H1 (cell line): Measurements from ENCODE around the gene C2orf72. TPM values are rescaled to one million over a fixed set of nuclear protein-coding genes. Genes with fewer than 3 reads are reported as not detected.

Source experiments
- CTCF ChIA-PET: fragments of 300-600 bp; sonication (Branson Sonifier 250); formaldehyde crosslinking; loops from one replicate; lab custom pipeline; 2021; ENCODE audit not compliant: partially characterized antibody; lab: Charles Lee
- POLR2A ChIA-PET: fragments of 300-600 bp; sonication (Branson Sonifier 250); formaldehyde crosslinking; loops from one replicate; lab custom pipeline; 2021; ENCODE audit warnings: inconsistent platforms; ENCODE audit not compliant: partially characterized antibody; lab: Charles Lee
- DNase-seq, 2 experiments: peaks; one replicate each; pipeline versions ENCODE4 v3.0.0 to v3.0.0-alpha.2; 2010 to 2022; ENCODE audit warnings: low spot score in 2 of 2, low read depth in 1 of 2, mixed read lengths in 1 of 2
- FAIRE-seq: peaks from 2 replicates; lab custom pipeline; 2011; peaks lifted over from hg19 to GRCh38; lab: Jason Lieb, UNC
- H2AFZ ChIP-seq: 2 replicates; pipeline ENCODE4 v1.8.1; 2012; ENCODE audit warnings: low read length, inconsistent platforms
- H2AK5ac ChIP-seq: 2 replicates; pipeline ENCODE4 v1.6.1; 2013; ENCODE audit warnings: low read depth, low read length
- H2BK120ac ChIP-seq: replicated peaks from 2 replicates; pipeline ENCODE3; 2013; ENCODE audit warnings: low read depth, low read length, inconsistent platforms
- H2BK12ac ChIP-seq: 2 replicates; pipeline ENCODE4 v1.6.1; 2013; ENCODE audit warnings: low read depth, low read length
- H2BK15ac ChIP-seq: 2 replicates; pipeline ENCODE4 v1.6.1; 2013; ENCODE audit warnings: low read length
- H2BK20ac ChIP-seq: 2 replicates; pipeline ENCODE4 v1.6.1; 2013; ENCODE audit warnings: low read length
- H2BK5ac ChIP-seq: 2 replicates; pipeline ENCODE4 v1.6.1; 2013; ENCODE audit warnings: low read depth, low read length
- H3K14ac ChIP-seq: 2 replicates; pipeline ENCODE4 v1.6.1; 2013; ENCODE audit warnings: inconsistent platforms; ENCODE audit not compliant: insufficient read length
- H3K18ac ChIP-seq: 2 replicates; pipeline ENCODE4 v1.6.1; 2013; ENCODE audit warnings: low read length; ENCODE audit errors: extremely low read depth
- H3K23ac ChIP-seq: 2 replicates; pipeline ENCODE4 v1.6.1; 2013; ENCODE audit warnings: inconsistent platforms; ENCODE audit not compliant: insufficient read length
- H3K23me2 ChIP-seq: 2 replicates; pipeline ENCODE4 v1.6.1; 2013; ENCODE audit warnings: low read depth, low read length
- H3K27ac ChIP-seq: 2 replicates; pipeline ENCODE4 v1.6.1; 2011; ENCODE audit warnings: low read depth, low read length, inconsistent platforms
- H3K27me3 ChIP-seq, 4 experiments: replicated peaks in 1 of 4; 1 replicate in 1 of 4; 2 replicates in 3 of 4; pipeline versions ENCODE4 v1.6.1 to v1.8.1; 2011 to 2013; ENCODE audit warnings: low read length in 3 of 4, mild to moderate bottlenecking in 3 of 4, inconsistent platforms in 2 of 4, mixed read lengths in 2 of 4, moderate library complexity in 1 of 4; ENCODE audit not compliant: control insufficient read depth in 3 of 4, insufficient read depth in 3 of 4; ENCODE audit errors: extremely low read depth in 1 of 4
- H3K36me3 ChIP-seq, 4 experiments: 2 replicates each; pipeline versions ENCODE4 v1.6.1 to v1.8.1; 2011 to 2013; ENCODE audit warnings: mild to moderate bottlenecking in 4 of 4, low read length in 3 of 4, moderate library complexity in 2 of 4, control low read depth in 1 of 4, inconsistent platforms in 1 of 4; ENCODE audit not compliant: insufficient read depth in 4 of 4, control insufficient read depth in 2 of 4
- H3K4ac ChIP-seq: replicated peaks from 2 replicates; pipeline ENCODE3; 2013; ENCODE audit warnings: low read length, low read depth, mixed read lengths, inconsistent platforms; ENCODE audit not compliant: insufficient read length
- H3K4me1 ChIP-seq, 4 experiments: replicated peaks in 1 of 4; 1 replicate in 1 of 4; 2 replicates in 3 of 4; pipeline versions ENCODE4 v1.6.1 to v1.8.1; 2011 to 2013; ENCODE audit warnings: low read length in 3 of 4, inconsistent platforms in 2 of 4, mixed read lengths in 1 of 4; ENCODE audit not compliant: insufficient read depth in 4 of 4, control insufficient read depth in 3 of 4
- H3K4me2 ChIP-seq, 2 experiments: 2 replicates each; pipeline versions ENCODE4 v1.6.1 to v1.8.1; 2011 to 2013; ENCODE audit warnings: low read depth in 2 of 2, low read length in 2 of 2, control low read depth in 1 of 2, inconsistent platforms in 1 of 2, mild to moderate bottlenecking in 1 of 2; ENCODE audit not compliant: insufficient read depth in 1 of 2
- H3K4me3 ChIP-seq, 4 experiments: fragments of 200-600, 300-600 bp in 1 of 4; sonication (generic), shearing (Covaris generic), sonication (Bioruptor Twin) in 1 of 4; 2 replicates each; pipeline versions ENCODE4 v1.5.1 to v1.8.1; 2011 to 2016; ENCODE audit warnings: low read length in 4 of 4, low read depth in 3 of 4, control low read depth in 2 of 4, inconsistent platforms in 2 of 4, mild to moderate bottlenecking in 2 of 4, mixed read lengths in 1 of 4, moderate library complexity in 1 of 4; ENCODE audit not compliant: insufficient read depth in 2 of 4; ENCODE audit errors: extremely low read depth in 1 of 4
- H3K56ac ChIP-seq: replicated peaks from 2 replicates; pipeline ENCODE3; 2013; ENCODE audit warnings: low read depth, mild to moderate bottlenecking, mixed read lengths, low read length, inconsistent platforms; ENCODE audit not compliant: insufficient read length
- H3K79me1 ChIP-seq: 2 replicates; pipeline ENCODE4 v1.6.1; 2013; ENCODE audit warnings: low read depth, low read length, control low read depth
- H3K79me2 ChIP-seq, 2 experiments: 2 replicates each; pipeline versions ENCODE4 v1.6.1 to v1.8.1; 2012 to 2013; ENCODE audit warnings: low read length in 2 of 2, mild to moderate bottlenecking in 2 of 2, inconsistent platforms in 1 of 2; ENCODE audit not compliant: insufficient read depth in 2 of 2, control insufficient read depth in 1 of 2
- H3K9ac ChIP-seq, 4 experiments: replicated peaks in 1 of 4; 1 replicate in 1 of 4; 2 replicates in 3 of 4; pipeline versions ENCODE4 v1.6.1 to v1.8.1; 2011 to 2013; ENCODE audit warnings: low read depth in 3 of 4, low read length in 3 of 4, control low read depth in 2 of 4, mild to moderate bottlenecking in 2 of 4, moderate library complexity in 2 of 4, inconsistent platforms in 1 of 4; ENCODE audit errors: extremely low read depth in 1 of 4
- H3K9me3 ChIP-seq, 2 experiments: 2 replicates each; pipeline versions ENCODE4 v1.6.1 to v1.8.1; 2012 to 2013; ENCODE audit warnings: mild to moderate bottlenecking in 2 of 2, moderate library complexity in 2 of 2, control low read depth in 1 of 2, inconsistent platforms in 1 of 2, low read depth in 1 of 2, low read length in 1 of 2, mixed read lengths in 1 of 2; ENCODE audit not compliant: insufficient read depth in 2 of 2
- H4K20me1 ChIP-seq, 2 experiments: replicated peaks in 1 of 2; 2 replicates each; pipeline versions ENCODE3 to v1.8.1; 2011 to 2013; ENCODE audit warnings: inconsistent platforms in 2 of 2, low read length in 2 of 2, mild to moderate bottlenecking in 1 of 2; ENCODE audit not compliant: insufficient read depth in 2 of 2, control insufficient read depth in 1 of 2
- H4K5ac ChIP-seq: 2 replicates; pipeline ENCODE4 v1.6.1; 2013; ENCODE audit warnings: low read length, low read depth, mixed read lengths, inconsistent platforms; ENCODE audit not compliant: insufficient read length
- H4K8ac ChIP-seq: 2 replicates; pipeline ENCODE4 v1.8.0; 2013; ENCODE audit warnings: mild to moderate bottlenecking, moderate library complexity, low read length, inconsistent platforms; ENCODE audit not compliant: insufficient read depth; ENCODE audit errors: extremely low read depth
- H4K91ac ChIP-seq: replicated peaks from 2 replicates; pipeline ENCODE3; 2013; ENCODE audit warnings: low read length, mixed read lengths, inconsistent platforms; ENCODE audit not compliant: insufficient read length
- POLR2A ChIP-seq, 2 experiments: IDR thresholded peaks; 1 replicate in 1 of 2; 2 replicates in 1 of 2; pipeline ENCODE4 v1.6.1; 2011; ENCODE audit warnings: low read depth in 2 of 2, low read length in 2 of 2, mild to moderate bottlenecking in 2 of 2; ENCODE audit errors: control extremely low read depth in 1 of 2
- RAD21 ChIP-seq, 2 experiments: IDR thresholded peaks in 1 of 2; conservative IDR thresholded peaks in 1 of 2; 2 replicates each; pipeline ENCODE4 v1.6.1; 2011; ENCODE audit warnings: low read depth in 2 of 2, low read length in 2 of 2, improper control_type of control experiment in 1 of 2, inconsistent platforms in 1 of 2, mild to moderate bottlenecking in 1 of 2, moderate library complexity in 1 of 2
- WGBS, 2 experiments: shearing (Covaris generic) in 1 of 2; methylation state at CpG; one replicate each; pipeline versions ENCODE4 v1.1.6 to v1.1.7; 2013 to 2015; ENCODE audit warnings: low lambda C conversion rate in 2 of 2, mixed read lengths in 2 of 2, inconsistent platforms in 1 of 2, low coverage in 1 of 2, missing lambda C conversion rate in 1 of 2; ENCODE audit not compliant: insufficient replicate concordance in 2 of 2, insufficient coverage in 1 of 2, insufficient read length in 1 of 2; ENCODE audit errors: extremely low coverage in 1 of 2, missing lambda C conversion rate in 1 of 2; 5-methylcytosine and 5-hydroxymethylcytosine counted together
- polyA plus RNA-seq, 7 experiments: library from polyadenylated mRNA; depleted of rRNA in 3 of 7; stranded (reverse) in 5 of 7; unstranded in 2 of 7; fragments of >200 nt in 5 of 7; fragments of 200-250 nt in 2 of 7; gene quantifications; 1 replicate in 5 of 7; 2 replicates in 1 of 7; 4 replicates in 1 of 7; pipeline versions ENCODE4 v1.2.1 to v1.2.3, GENCODE V29; 2011 to 2013; ENCODE audit warnings: missing spikeins in 2 of 7, mixed read lengths in 2 of 7
- total RNA-seq: library from RNA; stranded (reverse); fragmentation: NEBNext Ultra II Directional; extraction: Animal tissue kit (Norgen Biotek cat#: 25700); gene quantifications from 2 replicates; pipeline ENCODE4 v1.2.1, GENCODE V29; 2021
- TF ChIP-seq, protein P1 (sequence below): IDR thresholded peaks from 2 replicates; pipeline ENCODE4 v1.6.1; 2012; ENCODE audit warnings: low read length, inconsistent platforms

The C2orf72 gene
- total and polyA plus RNA-seq, 2 of the 8 experiments (the other 6 are each of a cell fraction or from before 2014, with no cell fraction given): 1.1 to 1.7 TPM

DNA sequence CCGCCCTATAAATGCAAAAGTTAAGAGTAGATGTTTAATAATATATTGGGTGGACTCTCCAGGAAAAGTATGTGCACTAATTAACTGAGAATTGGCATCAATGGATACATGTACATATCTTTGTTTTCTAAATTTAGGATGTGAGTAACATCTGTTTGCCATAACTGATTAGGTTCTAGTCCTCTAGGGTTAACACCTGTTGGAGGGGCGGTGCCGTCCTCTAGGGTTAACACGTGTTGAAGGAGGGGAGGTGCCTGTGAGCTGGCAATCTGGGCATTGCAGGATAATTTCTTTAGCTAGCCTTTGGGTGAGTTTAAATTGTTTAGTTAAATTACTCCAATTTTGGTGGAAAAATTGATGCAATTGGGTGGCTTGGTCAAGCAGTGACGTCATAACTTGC is 56.6 kb downstream of the C2orf72 start:
- ChIA-PET POLR2A (interaction anchor here (0.8 kb wide), 1 partner anchor 261 kb away, joined by 3 read pairs; no protein-coding TSS in a partner anchor), CTCF (no interaction called here)
- H2AK5ac ChIP-seq: no peak overlapping the region
- H2BK120ac ChIP-seq: no peak overlapping the region
- no peak overlapping the region for H4K5ac ChIP-seq
- 80% methylated on average over 5 of the region's 5 CpGs; no CpG with 5 or more reads in 1 of the 2 experiments for WGBS, 2 experiments
- FAIRE-seq (no peak), DNase-seq (no peak)
- no peaks in the 10 kb centered on the region for H3K4me1 ChIP-seq
- H3K9me3 ChIP-seq: peaks cover 5 to 13% of the 10 kb centered on the region in 2 experiments; a peak in 3 of 4 replicates
- H2AFZ ChIP-seq: no peak overlapping the region
- no peak overlapping the region for H3K14ac ChIP-seq
- H3K79me2 ChIP-seq: peaks cover 0 to 2% of the 10 kb centered on the region in 2 experiments; a peak in 1 of 4 replicates
- no peak overlapping the region for H2BK15ac ChIP-seq
- no peak overlapping the region for H3K27ac ChIP-seq
- no peak overlapping the region for H3K9ac ChIP-seq
- H3K23ac ChIP-seq: no peak overlapping the region
- no peaks in the 10 kb centered on the region for H3K23me2 ChIP-seq
- H3K4ac ChIP-seq: no peak overlapping the region
- H4K20me1 ChIP-seq: no peaks in the 10 kb centered on the region
- TF ChIP-seq, protein P1, sequence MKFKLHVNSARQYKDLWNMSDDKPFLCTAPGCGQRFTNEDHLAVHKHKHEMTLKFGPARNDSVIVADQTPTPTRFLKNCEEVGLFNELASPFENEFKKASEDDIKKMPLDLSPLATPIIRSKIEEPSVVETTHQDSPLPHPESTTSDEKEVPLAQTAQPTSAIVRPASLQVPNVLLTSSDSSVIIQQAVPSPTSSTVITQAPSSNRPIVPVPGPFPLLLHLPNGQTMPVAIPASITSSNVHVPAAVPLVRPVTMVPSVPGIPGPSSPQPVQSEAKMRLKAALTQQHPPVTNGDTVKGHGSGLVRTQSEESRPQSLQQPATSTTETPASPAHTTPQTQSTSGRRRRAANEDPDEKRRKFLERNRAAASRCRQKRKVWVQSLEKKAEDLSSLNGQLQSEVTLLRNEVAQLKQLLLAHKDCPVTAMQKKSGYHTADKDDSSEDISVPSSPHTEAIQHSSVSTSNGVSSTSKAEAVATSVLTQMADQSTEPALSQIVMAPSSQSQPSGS: no peak
- no peak for TF ChIP-seq RAD21 (IDR thresholded peaks at IDR 0.05 in 1 of 2, conservative IDR thresholded peaks at IDR 0.05 in 1 of 2; ENCODE audit: low read depth in 2 of 2, low read length in 2 of 2)
- TF ChIP-seq POLR2A (IDR thresholded peaks at IDR 0.05; ENCODE audit: control extremely low read depth in 1 of 2, low read depth in 2 of 2, low read length in 2 of 2): no peak
- H3K36me3 ChIP-seq: peaks cover 0 to 40% (median 10%) of the 10 kb centered on the region in 4 experiments; a peak in 5 of 8 replicates
- no peaks in the 10 kb centered on the region for H3K27me3 ChIP-seq
- H3K4me3 ChIP-seq: no peak overlapping the region
- no peak overlapping the region for H2BK20ac ChIP-seq
- no peak overlapping the region for H4K8ac ChIP-seq
- no peak overlapping the region for H3K56ac ChIP-seq
- no peak overlapping the region for H2BK5ac ChIP-seq
- no peak overlapping the region for H4K91ac ChIP-seq
- H3K4me2 ChIP-seq: no peak overlapping the region
- H3K18ac ChIP-seq: no peak overlapping the region
- H3K79me1 ChIP-seq: no peaks in the 10 kb centered on the region
- no peak overlapping the region for H2BK12ac ChIP-seq
